ENCODE measurements around the gene TRIM24. TPM values are rescaled to one million over a fixed set of nuclear protein-coding genes. Genes with fewer than 3 reads are reported as not detected.

TRIM24 gene
- total and polyA plus RNA-seq, 10 of the 15 experiments (the other 5 are each of a cell fraction or from before 2014, with no cell fraction given): 4.6 to 23.5 (median 13.6) TPM

- ATAC-seq: no peak
- H2AFZ ChIP-seq (ENCODE audit: control insufficient read depth, low read depth, low read length): no peak overlapping the region
- intact Hi-C loops (cut with micrococcal nuclease; ENCODE audit: unreplicated experiment) (no loop called here), in situ Hi-C loops (cut with MboI) (no loop called here)
- RAD21 ChIA-PET (ENCODE audit: unreplicated experiment): no interaction called here
- no peaks in the 10 kb centered on the region for H3K79me2 ChIP-seq (ENCODE audit: control insufficient read depth, insufficient read depth, low read length)
- no peaks in the 10 kb centered on the region for H4K20me1 ChIP-seq (ENCODE audit: control insufficient read depth, insufficient read depth)
- H3K9me3 ChIP-seq (replicated peaks; ENCODE audit: control insufficient read depth, insufficient read depth, low read length): peaks cover 11% of the 10 kb centered on the region; the same call in 2 of the 3 replicates
- no peak overlapping the region for H3K9ac ChIP-seq (ENCODE audit: control insufficient read depth, insufficient read depth, low read length)
- no peak for TF ChIP-seq CEBPB (IDR thresholded peaks at IDR 0.05; ENCODE audit: borderline replicate concordance in 1 of 2, low read depth in 2 of 2, low read length in 2 of 2)
- no peak for TF ChIP-seq PML (IDR thresholded peaks at IDR 0.05; ENCODE audit: low read length)
- no peak for TF ChIP-seq RELA (IDR thresholded peaks at IDR 0.05; ENCODE audit: borderline replicate concordance, partially characterized antibody)
- no peak for TF ChIP-seq ELK1 (IDR thresholded peaks at IDR 0.05; ENCODE audit: low read depth, low read length)
- no peak for TF ChIP-seq NFXL1 (IDR thresholded peaks at IDR 0.05; ENCODE audit: borderline replicate concordance)
- no peak for TF ChIP-seq NBN (IDR thresholded peaks at IDR 0.05)
- TF ChIP-seq ESRRA (IDR thresholded peaks at IDR 0.05; ENCODE audit: low read length): no peak
- TF ChIP-seq SIN3A (IDR thresholded peaks at IDR 0.05; ENCODE audit: low read depth, low read length): no peak
- no peak for TF ChIP-seq JUND (IDR thresholded peaks at IDR 0.05; ENCODE audit: low read depth, low read length)
- TF ChIP-seq BHLHE40 (IDR thresholded peaks at IDR 0.05; ENCODE audit: borderline replicate concordance in 1 of 2, low read depth in 2 of 2, low read length in 1 of 2): no peak
- no peak for TF ChIP-seq RUNX3 (IDR thresholded peaks at IDR 0.05; ENCODE audit: low read length)
- TF ChIP-seq MAX (IDR thresholded peaks at IDR 0.05; ENCODE audit: low read depth, low read length): no peak
- TF ChIP-seq RFX5 (IDR thresholded peaks at IDR 0.05; ENCODE audit: low read depth, low read length): no peak
- no peak for TF ChIP-seq PBX3 (IDR thresholded peaks at IDR 0.05; ENCODE audit: insufficient replicate concordance, low read depth, low read length)
- no peak for TF ChIP-seq ZBED1 (IDR thresholded peaks at IDR 0.05; ENCODE audit: borderline replicate concordance)
- TF ChIP-seq CBFB (IDR thresholded peaks at IDR 0.05; ENCODE audit: low read depth): no peak
- no peak for TF ChIP-seq ZNF217 (IDR thresholded peaks at IDR 0.05)
- FAIRE-seq: no peak
- DNase-seq (ENCODE audit: low read depth, low spot score): no peak
- no peak overlapping the region for H3K4me2 ChIP-seq (ENCODE audit: control insufficient read depth, insufficient read depth)
- H3K27ac ChIP-seq (ENCODE audit: control insufficient read depth, insufficient read depth): no peak overlapping the region
- CTCF ChIA-PET: no interaction called here
- H3K36me3 ChIP-seq (ENCODE audit: control insufficient read depth in 2 of 2, insufficient read depth in 2 of 2, low read length in 1 of 2): no peaks in the 10 kb centered on the region
- 0% methylated on average over 2 of the region's 2 CpGs for WGBS (ENCODE audit: insufficient coverage, insufficient replicate concordance, low lambda C conversion rate, missing lambda C conversion rate)
- no peaks in the 10 kb centered on the region for H3K27me3 ChIP-seq (replicated peaks in 1 of 2; ENCODE audit: control insufficient read depth in 2 of 2, insufficient read depth in 2 of 2, low read length in 1 of 2)
- no peaks in the 10 kb centered on the region for H3K4me1 ChIP-seq (ENCODE audit: control insufficient read depth, insufficient read depth, low read length)
- SMC1A ChIA-PET (ENCODE audit: uncharacterized antibody, unreplicated experiment): no interaction called here
- POLR2A ChIA-PET: no interaction called here
- no peak overlapping the region for H3K4me3 ChIP-seq
- no TSS peak for BruUV-seq (replicated peaks)
These were observed 25.5 kb upstream of the TRIM24 start for GRCh38 chr7:138434597-138435019.

All from GM12878 (cell line).